GOT3 (cell line): Measurements from ENCODE around the gene PLCD3.
A peak's percentile ranks its signal among the peaks of the same experiment; 100 is the strongest.

Experiments used
- DNase-seq: peaks from one replicate; lab custom pipeline; 2025; ENCODE audit warnings: mixed read lengths; lab: John Stamatoyannopoulos, UW

PLCD3 gene

DNA sequence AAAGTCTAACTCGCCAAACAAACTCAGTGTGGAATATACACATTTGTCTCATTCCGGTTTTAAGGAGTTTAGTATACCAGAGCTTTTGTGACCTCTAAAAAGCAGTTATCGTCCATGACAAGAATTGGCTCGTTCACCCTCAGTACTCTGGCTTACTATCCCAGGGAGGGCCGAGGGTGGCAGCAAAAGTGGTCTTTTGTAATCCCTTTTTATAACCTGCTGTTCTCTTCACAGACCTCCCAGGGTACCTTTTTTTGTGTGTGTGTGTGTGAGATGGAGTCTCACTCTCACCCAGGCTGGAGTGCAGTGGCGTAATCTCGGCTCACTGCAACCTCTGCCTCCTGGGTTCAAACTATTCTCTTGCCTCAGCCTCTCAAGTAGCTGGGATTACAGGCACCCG lies 62.3 kb downstream of the PLCD3 start:
- no peak for DNase-seq

DNA sequence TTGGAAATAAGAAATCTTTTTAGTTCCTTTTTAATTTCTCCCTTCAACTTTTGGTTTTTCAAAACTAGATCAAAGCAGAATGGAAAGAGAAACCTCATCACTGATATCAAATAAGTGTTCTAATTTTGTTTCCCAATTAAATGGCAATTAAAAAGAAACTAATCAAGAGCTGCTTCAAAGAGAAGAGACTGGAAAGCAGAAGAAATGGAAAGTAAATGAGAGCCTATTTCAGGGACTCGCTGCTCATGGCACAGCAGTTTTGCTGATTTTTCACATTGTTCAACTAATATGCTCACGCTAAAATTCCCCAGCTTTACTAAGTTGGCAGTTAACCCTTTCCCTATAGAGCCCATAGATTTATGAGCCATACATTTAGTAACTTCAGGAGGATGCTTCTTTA lies 64.7 kb downstream of the PLCD3 start:
- no peak for DNase-seq

DNA sequence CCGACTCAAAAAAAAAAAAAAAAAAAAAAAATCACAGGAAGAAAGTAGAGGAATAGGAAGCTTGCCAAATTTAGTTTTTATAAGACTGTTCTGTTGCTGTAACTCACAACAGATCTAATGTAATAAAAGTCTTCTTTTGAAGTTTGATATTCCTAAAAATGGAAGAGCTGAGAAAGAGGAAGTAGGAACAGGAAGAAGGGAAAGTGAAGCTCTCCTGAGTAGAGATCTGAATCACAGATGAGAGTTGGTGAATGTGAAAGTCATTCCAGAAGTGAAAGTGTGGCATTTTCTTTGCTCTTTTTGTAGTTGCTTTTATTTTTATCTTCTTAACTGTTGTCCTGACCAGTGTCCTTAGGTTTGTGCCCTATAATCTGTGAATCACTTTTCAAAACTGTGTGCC lies 69.1 kb downstream of the PLCD3 start:
- no peak for DNase-seq

DNA sequence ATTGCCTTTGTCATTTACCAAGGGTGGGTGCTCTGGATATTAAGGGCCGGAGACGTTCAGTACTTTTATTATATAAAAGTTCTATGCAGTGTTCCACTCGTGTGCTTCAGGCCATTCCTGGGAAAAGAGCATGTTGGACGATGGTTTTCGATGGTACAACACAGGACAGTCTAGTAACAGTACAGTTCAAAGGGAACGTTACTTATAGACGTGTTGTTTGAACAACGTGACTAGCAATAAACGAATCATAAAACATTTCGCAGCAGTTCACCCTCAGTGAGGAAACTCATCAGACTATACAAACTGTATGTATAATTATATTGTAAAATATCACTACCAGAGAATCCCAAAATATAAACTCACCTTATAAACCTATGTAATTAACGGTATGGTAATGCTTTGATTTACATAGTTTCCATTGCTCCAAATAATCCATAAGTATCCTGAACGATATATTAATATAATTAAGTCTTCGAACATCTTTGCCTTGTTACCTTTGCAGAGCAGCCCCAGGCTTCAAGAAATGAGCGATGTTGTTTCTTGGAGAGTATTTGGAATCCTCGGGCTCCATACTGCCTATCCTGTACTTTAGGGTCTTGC lies 70.6 kb downstream of the PLCD3 start:
- DNase-seq = no peak

DNA sequence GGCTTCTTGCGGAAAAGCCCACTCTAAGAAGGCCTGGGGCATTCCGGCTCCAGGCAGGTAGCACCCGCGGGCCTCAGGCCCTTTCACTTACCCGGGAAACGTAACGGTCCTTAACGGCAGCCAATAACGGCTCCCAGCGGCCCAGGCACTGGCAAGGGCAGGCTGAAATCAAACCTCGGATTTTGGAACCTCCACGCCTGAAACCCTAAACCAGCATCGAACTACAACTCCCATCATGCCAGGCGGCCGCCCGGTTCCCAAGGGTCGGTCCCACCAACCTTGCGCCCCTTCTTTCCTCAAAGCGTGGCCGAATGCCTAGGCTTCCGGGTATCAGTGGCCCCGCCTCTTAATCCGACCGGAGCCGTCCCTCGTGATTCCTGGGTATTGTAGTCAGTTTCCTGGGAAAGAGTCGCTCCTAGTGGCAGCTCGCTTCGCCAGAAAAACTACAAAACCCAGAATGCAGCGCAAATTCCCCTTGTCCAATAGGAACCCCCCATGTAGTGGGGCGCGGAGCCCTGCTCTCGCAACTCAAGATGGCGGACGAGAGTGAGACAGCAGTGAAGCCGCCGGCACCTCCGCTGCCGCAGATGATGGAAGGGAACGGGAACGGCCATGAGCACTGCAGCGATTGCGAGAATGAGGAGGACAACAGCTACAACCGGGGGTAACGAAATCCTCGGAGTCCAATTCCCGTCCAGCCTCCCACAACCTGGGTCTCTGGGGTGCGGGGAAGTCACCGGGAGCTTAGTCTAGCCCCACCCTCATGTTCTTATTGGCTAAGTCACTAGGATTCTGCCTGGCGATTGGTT lies 71.3 kb downstream of the PLCD3 start, which contains the start of gene NMT1:
NMT1 (plus strand) TSS at position 521 of the 809 bp plus-strand sequence; CDS start at position 534, 13 bp downstream.
- peak; percentile 93 for DNase-seq

DNA sequence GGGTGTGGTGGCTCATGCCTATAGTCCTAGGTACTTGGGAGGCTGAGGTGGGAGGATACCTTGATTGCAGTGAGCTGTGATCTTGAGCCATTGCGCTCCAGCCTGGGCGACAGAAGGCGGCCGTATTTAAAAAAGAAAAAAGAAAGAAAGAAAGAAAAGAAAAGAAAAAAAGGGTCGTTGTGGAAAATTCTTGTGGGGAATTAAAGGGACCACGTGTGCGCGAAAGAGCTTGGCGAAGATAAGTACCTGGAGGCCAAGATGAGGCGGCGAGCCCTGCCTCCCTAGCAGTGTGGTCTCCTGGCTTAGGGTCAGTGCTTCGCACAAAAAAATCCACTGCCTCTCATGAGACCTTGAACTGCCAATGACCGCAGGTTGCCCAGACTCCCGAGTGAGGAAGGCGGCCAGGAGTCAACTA lies 71.9 kb downstream of the PLCD3 start:
- DNase-seq = no peak
